Natural killer cell (primary cell): Measurements from ENCODE around the gene SLC46A1. TPM values are rescaled to one million over a fixed set of nuclear protein-coding genes. Genes with fewer than 3 reads are reported as not detected.

Source experiments
- ATAC-seq, 3 donors: fragments of 150-1000 bp in 2 of 3; fragments of 200-7000 bp in 1 of 3; cut with Tn5 transposase; 1 replicate in 1 of 3; 2 replicates in 2 of 3; pipeline ENCODE4 v1.10.0; 2021; ENCODE audit warnings: mild to moderate bottlenecking in 2 of 3, moderate library complexity in 2 of 3
- DNase-seq, 2 donors: peaks; one replicate each; pipeline versions ENCODE4 v3.0.0 to v3.0.0-alpha.2; 2013 to 2021; ENCODE audit warnings: mixed read lengths in 1 of 2
- H3K27ac ChIP-seq: one replicate; pipeline ENCODE4 v1.5.1; 2013; ENCODE audit warnings: mild to moderate bottlenecking, low read length
- H3K27me3 ChIP-seq: one replicate; pipeline ENCODE4 v1.6.1; 2013; ENCODE audit warnings: low read length; ENCODE audit not compliant: control insufficient read depth, insufficient read depth
- H3K36me3 ChIP-seq: one replicate; pipeline ENCODE4 v1.6.1; 2013; ENCODE audit warnings: low read length; ENCODE audit not compliant: control insufficient read depth, insufficient read depth
- H3K4me1 ChIP-seq: one replicate; pipeline ENCODE4 v1.6.1; 2013; ENCODE audit warnings: low read length; ENCODE audit not compliant: control insufficient read depth, insufficient read depth
- H3K4me3 ChIP-seq: one replicate; pipeline ENCODE4 v1.5.1; 2013; ENCODE audit warnings: low read length
- H3K9me3 ChIP-seq: one replicate; pipeline ENCODE4 v1.6.1; 2013; ENCODE audit warnings: low read length; ENCODE audit not compliant: control insufficient read depth, insufficient read depth
- H3K27ac Mint-ChIP-seq, 2 donors: one replicate each; pipeline ENCODE4 v1.8.0; 2022; ENCODE audit warnings: mild to moderate bottlenecking in 2 of 2, mixed read lengths in 2 of 2, moderate library complexity in 1 of 2
- H3K27me3 Mint-ChIP-seq, 2 donors: one replicate each; pipeline ENCODE4 v1.8.0; 2022; ENCODE audit warnings: low read depth in 2 of 2, mixed read lengths in 2 of 2
- H3K36me3 Mint-ChIP-seq: one replicate; pipeline ENCODE4 v1.8.0; 2022; ENCODE audit warnings: mixed read lengths
- H3K4me1 Mint-ChIP-seq, 2 donors: one replicate each; pipeline ENCODE4 v1.8.0; 2022; ENCODE audit warnings: mixed read lengths in 2 of 2
- H3K4me3 Mint-ChIP-seq: one replicate; pipeline ENCODE4 v1.8.0; 2022; ENCODE audit warnings: mild to moderate bottlenecking, moderate library complexity, mixed read lengths
- H3K9me3 Mint-ChIP-seq, 2 donors: one replicate each; pipeline ENCODE4 v1.8.0; 2022; ENCODE audit warnings: mixed read lengths in 2 of 2
- WGBS: methylation state at CpG from one replicate; pipeline ENCODE4 v1.1.7; 2013; ENCODE audit warnings: missing lambda C conversion rate; ENCODE audit not compliant: insufficient coverage; 5-methylcytosine and 5-hydroxymethylcytosine counted together
- intact Hi-C: fragments of 100-400 bp; cut with micrococcal nuclease; formaldehyde crosslinking; loops from one replicate; pipeline ENCODE4 v1.14.2; 2022
- total RNA-seq, 4 donors: library from RNA; stranded (reverse); fragments of 120-200 nt in 1 of 4; gene quantifications; one replicate each; pipeline versions ENCODE4 v1.2.3 to v1.2.4, GENCODE V29; 2013 to 2022
- TF ChIP-seq, protein P1 (sequence below): fragments of 200-600 bp; IDR thresholded peaks from one replicate; pipeline ENCODE4 v1.8.0; 2022; ENCODE audit warnings: antibody characterized with exemption

Gene SLC46A1
- total RNA-seq, 3 donors from 2014 or later (not counting 1 experiment from before 2014, with no cell fraction given) = 0.54 to 0.84 (median 0.55) TPM

DNA sequence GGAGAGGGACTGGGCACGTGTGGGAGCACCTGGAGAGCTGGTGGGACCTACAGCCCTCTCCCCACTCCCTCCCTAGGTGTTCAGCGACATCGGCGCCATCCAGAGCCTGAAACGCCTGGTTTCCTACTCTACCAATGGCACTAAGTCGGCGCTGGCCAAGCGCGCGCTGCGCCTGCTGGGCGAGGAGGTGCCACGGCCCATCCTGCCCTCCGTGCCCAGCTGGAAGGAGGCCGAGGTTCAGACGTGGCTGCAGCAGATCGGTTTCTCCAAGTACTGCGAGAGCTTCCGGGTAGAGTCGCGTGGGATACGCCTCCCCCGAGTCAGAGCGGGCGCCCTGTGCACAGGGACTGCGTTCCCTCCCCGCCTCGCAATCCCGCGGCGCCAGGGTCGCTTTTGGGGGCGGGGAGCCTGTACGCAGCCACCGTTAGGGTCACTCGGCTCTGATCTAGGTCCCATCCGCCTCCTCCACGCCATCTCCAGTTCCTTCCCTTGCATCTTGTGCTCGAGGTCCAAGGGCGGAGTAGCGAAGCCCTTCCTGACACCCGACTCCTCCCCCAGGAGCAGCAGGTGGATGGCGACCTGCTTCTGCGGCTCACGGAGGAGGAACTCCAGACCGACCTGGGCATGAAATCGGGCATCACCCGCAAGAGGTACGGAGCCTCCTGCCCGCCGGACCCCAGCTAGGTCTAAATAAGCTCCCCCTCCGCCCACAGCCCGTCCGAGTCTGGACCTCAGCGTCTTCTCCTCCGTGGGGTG, 21.6 kb downstream of the SLC46A1 start:
- Histone ChIP-seq H3K9me3 (no peaks in the 10 kb centered on the region), H3K4me3 (peak overlapping the region; percentile 58), H3K36me3 (peaks cover 10% of the 10 kb centered on the region), H3K4me1 (peaks cover 24% of the 10 kb centered on the region), H3K27me3 (no peaks in the 10 kb centered on the region), H3K27ac (peak overlapping the region; percentile 12)
- Mint-ChIP-seq H3K27me3 (peaks cover 0 to 8% of the 10 kb centered on the region in 2 donors), H3K36me3 (no peaks in the 10 kb centered on the region), H3K4me3 (peak overlapping the region; percentile 83), H3K9me3 (no peaks in the 10 kb centered on the region), H3K27ac (peak overlapping the region in 1 of 2 donors; percentile 73), H3K4me1 (peaks cover 7 to 39% of the 10 kb centered on the region in 2 donors)
- ATAC-seq (peak; percentile 91 to 96 (median 94)), DNase-seq (peak; percentile 47 to 75)
- 3% methylated on average over 56 of the region's 56 CpGs for WGBS
- TF ChIP-seq, protein P1, sequence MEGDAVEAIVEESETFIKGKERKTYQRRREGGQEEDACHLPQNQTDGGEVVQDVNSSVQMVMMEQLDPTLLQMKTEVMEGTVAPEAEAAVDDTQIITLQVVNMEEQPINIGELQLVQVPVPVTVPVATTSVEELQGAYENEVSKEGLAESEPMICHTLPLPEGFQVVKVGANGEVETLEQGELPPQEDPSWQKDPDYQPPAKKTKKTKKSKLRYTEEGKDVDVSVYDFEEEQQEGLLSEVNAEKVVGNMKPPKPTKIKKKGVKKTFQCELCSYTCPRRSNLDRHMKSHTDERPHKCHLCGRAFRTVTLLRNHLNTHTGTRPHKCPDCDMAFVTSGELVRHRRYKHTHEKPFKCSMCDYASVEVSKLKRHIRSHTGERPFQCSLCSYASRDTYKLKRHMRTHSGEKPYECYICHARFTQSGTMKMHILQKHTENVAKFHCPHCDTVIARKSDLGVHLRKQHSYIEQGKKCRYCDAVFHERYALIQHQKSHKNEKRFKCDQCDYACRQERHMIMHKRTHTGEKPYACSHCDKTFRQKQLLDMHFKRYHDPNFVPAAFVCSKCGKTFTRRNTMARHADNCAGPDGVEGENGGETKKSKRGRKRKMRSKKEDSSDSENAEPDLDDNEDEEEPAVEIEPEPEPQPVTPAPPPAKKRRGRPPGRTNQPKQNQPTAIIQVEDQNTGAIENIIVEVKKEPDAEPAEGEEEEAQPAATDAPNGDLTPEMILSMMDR = no peak
- intact Hi-C loops = no loop called here

DNA sequence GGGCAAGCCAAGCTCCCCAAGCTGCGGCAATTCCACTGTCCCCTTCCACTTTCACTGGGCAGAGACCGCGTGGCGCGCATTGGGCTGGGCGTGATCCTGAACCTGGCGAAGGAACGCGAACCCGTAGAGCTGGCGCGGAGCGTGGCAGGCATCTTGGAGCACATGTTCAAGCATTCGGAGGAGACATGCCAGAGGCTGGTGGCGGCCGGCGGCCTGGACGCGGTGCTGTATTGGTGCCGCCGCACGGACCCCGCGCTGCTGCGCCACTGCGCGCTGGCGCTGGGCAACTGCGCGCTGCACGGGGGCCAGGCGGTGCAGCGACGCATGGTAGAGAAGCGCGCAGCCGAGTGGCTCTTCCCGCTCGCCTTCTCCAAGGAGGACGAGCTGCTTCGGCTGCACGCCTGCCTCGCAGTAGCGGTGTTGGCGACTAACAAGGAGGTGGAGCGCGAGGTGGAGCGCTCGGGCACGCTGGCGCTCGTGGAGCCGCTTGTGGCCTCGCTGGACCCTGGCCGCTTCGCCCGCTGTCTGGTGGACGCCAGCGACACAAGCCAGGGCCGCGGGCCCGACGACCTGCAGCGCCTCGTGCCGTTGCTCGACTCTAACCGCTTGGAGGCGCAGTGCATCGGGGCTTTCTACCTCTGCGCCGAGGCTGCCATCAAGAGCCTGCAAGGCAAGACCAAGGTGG, 24.7 kb downstream of the SLC46A1 start:
- intact Hi-C loops = no loop called here
- no peak for ATAC-seq

DNA sequence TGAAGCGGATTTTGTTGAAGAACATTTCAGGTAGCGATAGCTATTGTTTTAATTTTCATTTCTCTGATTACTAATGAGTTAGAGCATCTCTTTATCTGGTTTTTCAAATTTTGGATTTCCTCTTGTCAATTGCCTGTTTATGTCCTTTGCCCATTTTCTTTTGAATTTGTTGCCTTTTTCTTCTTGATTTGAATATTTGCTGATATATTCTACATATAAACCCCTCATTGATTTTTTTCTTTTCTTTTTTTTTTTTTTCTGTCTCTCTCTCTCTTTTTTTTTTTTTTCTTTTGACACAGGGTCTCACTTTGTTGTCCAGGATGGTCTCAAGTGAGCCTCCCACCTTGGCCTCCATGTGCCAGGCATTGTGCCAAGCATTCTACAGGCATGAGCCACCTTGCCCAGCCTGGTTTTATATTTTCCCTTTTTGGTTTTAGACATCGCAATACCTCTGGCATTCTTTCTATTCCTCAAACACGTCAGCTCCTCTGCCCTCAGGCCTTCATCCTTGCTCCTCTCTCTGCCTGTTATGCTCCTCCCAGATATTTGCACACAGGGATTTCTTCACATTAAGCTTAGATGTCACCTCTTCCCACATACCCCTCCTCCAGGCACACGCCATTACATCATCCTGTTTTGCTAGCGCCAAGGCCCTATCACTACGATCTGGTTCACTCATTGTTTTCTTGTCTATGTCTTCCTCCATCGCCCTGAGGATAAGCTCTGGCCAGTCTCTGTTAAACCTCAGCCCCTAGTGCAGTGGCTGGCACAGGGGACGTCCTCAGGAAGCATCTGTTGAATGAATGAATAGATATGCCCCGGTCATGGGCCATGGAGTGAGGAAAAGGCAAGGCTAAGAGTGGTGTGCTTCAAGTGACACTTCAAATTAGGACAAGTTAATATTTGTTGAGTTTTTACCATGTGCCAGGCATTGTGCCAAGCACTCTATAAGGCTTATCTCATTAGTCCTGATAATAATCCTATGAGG, 25.9 kb downstream of the SLC46A1 start:
- DNase-seq (no peak), ATAC-seq (no peak)
- WGBS = 76% methylated on average over 10 of the region's 10 CpGs
- H3K27me3 Mint-ChIP-seq = peaks cover 0 to 8% of the 10 kb centered on the region in 2 donors
- intact Hi-C loops = no loop called here
- TF ChIP-seq, protein P1 = no peak
- H3K4me1 Mint-ChIP-seq = peaks cover 7 to 26% of the 10 kb centered on the region in 2 donors
- Histone ChIP-seq H3K27ac (no peak overlapping the region), H3K4me3 (no peak overlapping the region), H3K36me3 (no peaks in the 10 kb centered on the region), H3K27me3 (no peaks in the 10 kb centered on the region), H3K4me1 (peaks cover 19% of the 10 kb centered on the region), H3K9me3 (no peaks in the 10 kb centered on the region)
- H3K27ac Mint-ChIP-seq = no peak overlapping the region
- no peaks in the 10 kb centered on the region for H3K36me3 Mint-ChIP-seq
- no peaks in the 10 kb centered on the region for H3K9me3 Mint-ChIP-seq
- no peak overlapping the region for H3K4me3 Mint-ChIP-seq

More for the DNA sequence above, 24.7 kb downstream of the SLC46A1 start:
- no peaks in the 10 kb centered on the region for H3K36me3 ChIP-seq
- Mint-ChIP-seq H3K36me3 (no peaks in the 10 kb centered on the region), H3K27ac (no peak overlapping the region), H3K4me1 (peaks cover 7 to 33% of the 10 kb centered on the region in 2 donors), H3K9me3 (no peaks in the 10 kb centered on the region), H3K4me3 (peak overlapping the region; percentile 25), H3K27me3 (peaks cover 0 to 8% of the 10 kb centered on the region in 2 donors)
- no peak overlapping the region for H3K4me3 ChIP-seq
- no peaks in the 10 kb centered on the region for H3K9me3 ChIP-seq
- TF ChIP-seq, protein P1 = no peak
- WGBS = 44% methylated on average over 72 of the region's 72 CpGs
- H3K4me1 ChIP-seq = peaks cover 24% of the 10 kb centered on the region
- no peak overlapping the region for H3K27ac ChIP-seq
- DNase-seq = peak in 1 of 2 donors; percentile 37
- no peaks in the 10 kb centered on the region for H3K27me3 ChIP-seq
